Measurements from ENCODE around the gene SSBP3.
"Not testable (repeated sequence)": the region's sequence is repeated elsewhere in the genome, so short reads cannot be mapped to it uniquely, and the experiment has no call there.

Gene SSBP3

GRCh38 chr1:54348700-54349021, 57.5 kb downstream of the SSBP3 start:
- no peak for DNase-seq (ENCODE audit: low read depth)

GRCh38 chr1:54347955-54348699, 58.1 kb downstream of the SSBP3 start:
- DNase-seq (ENCODE audit: low read depth), result no peak

DNA sequence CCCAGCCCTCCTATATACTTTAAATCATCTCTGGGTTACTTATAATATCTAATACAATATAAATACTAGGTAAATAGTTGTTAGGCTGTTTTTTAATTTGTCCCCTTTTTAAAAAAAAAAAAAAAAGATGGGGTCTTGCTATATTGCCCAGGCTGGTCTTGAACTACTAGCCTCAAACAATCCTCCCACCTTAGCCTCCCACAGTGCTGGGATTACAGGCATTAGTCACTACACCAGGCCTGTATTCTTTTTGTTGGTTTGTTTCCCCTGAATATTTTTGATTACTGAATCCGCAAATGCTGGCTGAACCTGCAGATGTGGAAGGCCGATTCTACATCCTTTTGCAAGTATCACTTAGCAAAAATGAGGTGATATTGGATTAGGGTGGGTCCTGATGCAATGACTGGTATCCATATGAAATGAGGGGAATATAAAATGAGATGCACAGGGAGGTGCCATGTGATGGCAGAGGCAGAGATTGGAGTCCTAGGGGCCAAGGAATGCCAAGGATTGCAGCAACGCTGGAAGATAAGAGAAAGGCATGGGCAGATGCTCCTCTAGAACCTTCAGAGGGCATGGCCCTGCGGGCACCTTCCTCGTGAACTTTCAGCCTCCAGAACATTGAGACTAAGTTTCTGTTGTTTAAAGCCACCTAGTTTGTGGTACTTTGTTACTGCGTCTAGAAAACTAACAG, 58.8 kb downstream of the SSBP3 start:
- no peak for DNase-seq (ENCODE audit: low read depth)

- not testable (repeated sequence) for DNase-seq (ENCODE audit: low read depth)
Measured at GRCh38 chr1:54345548-54345947, 60.6 kb downstream of the SSBP3 start.

GRCh38 chr1:54345116-54345515, 61.1 kb downstream of the SSBP3 start:
- DNase-seq (ENCODE audit: low read depth), result no peak

GRCh38 chr1:54342742-54343687, 63.2 kb downstream of the SSBP3 start:
- DNase-seq (ENCODE audit: low read depth), result no peak

GRCh38 chr1:54342288-54342687, 63.9 kb downstream of the SSBP3 start:
- no peak for DNase-seq (ENCODE audit: low read depth)

DNA sequence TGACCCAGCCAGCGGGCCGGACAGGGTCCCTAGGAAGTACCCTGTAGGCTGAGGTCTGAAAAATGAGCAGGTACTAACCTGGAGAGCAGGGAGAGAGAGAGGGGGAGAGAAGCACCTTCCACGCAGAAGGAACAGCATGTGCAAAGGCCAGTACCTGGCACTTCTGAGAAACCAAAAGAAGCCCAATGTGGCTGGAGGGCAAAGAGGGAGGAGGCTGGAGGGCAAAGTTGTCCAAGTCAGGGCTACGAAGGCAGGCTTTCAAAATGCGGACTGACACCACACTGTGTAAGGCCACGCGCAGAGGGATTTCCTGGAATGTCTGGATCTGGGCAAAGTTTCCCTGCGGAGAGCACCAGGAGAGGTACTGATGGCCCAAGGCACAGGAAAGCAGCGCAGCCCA, 64.4 kb downstream of the SSBP3 start:
- no peak for DNase-seq (ENCODE audit: low read depth)

GRCh38 chr1:54340878-54341277, 65.3 kb downstream of the SSBP3 start:
- no peak for DNase-seq (ENCODE audit: low read depth)

GRCh38 chr1:54340434-54340833, 65.8 kb downstream of the SSBP3 start:
- DNase-seq (ENCODE audit: low read depth), result no peak

DNA sequence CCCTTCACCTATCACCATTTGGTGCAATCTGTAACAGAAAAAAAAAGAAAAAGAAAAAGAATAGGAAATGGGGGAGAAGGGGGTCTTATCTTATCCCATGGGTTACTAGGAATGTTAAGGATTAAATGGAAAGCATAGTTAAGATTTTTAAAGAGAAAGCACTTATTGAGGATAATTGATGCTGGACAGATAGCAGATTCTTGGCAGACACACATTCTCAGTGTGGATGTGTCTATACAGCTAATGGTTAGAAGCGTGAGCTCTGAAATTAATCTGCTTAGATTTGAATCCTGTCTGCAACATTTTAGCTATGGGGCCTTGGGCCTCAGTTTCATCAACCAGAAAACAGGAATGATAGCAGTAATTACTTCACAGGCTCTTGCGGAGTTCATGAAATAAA, 67.1 kb downstream of the SSBP3 start:
- no peak for DNase-seq (ENCODE audit: low read depth)

- no peak for DNase-seq (ENCODE audit: low read depth)
Measured at GRCh38 chr1:54338464-54338863, 67.7 kb downstream of the SSBP3 start.

DNA sequence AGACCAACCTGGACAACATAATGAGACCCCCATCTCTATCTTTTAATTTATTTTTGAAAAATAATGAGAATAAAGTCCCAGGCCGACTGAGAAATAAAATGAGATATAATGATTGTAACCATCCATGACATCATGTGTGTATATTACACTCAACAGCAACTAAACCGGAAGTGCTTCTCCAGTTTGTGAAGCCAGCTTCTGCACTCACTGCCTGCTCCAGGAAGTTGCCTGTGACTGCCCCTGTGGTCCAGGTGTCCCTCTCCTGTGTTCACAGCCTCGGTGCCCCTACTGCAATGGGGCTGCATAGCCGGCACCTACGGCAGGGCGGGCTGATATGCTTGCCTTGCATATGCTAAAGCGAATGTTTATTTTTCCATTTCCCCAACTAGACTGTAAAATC, 68.3 kb downstream of the SSBP3 start:
- no peak for DNase-seq (ENCODE audit: low read depth)

GRCh38 chr1:54337034-54337433, 69.2 kb downstream of the SSBP3 start:
- DNase-seq (ENCODE audit: low read depth), result no peak

- DNase-seq (ENCODE audit: low read depth), result no peak
Measured at GRCh38 chr1:54336116-54336515, 70.1 kb downstream of the SSBP3 start.

DNA sequence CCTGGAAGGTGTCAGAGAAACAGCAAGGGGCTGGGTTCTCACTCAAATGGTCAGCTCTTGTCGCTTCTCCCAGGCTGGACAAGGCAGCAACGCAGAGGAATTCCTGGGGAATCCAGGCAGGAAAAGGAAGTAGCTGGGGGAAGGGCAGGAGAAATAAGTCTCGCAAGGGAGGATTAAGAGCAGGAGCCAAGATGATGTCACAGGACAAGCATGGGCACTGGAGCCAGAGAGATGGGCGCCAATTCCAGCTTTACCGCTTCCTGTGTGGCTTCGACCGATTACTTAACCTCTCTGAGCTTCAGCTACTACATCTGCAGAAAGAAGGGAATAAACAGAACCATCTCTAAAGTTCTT, 70.5 kb downstream of the SSBP3 start:
- peak; percentile 89 for DNase-seq (ENCODE audit: low read depth)

GRCh38 chr1:54335011-54335754, 71.0 kb downstream of the SSBP3 start:
- DNase-seq (ENCODE audit: low read depth), result peak; percentile 59

DNA sequence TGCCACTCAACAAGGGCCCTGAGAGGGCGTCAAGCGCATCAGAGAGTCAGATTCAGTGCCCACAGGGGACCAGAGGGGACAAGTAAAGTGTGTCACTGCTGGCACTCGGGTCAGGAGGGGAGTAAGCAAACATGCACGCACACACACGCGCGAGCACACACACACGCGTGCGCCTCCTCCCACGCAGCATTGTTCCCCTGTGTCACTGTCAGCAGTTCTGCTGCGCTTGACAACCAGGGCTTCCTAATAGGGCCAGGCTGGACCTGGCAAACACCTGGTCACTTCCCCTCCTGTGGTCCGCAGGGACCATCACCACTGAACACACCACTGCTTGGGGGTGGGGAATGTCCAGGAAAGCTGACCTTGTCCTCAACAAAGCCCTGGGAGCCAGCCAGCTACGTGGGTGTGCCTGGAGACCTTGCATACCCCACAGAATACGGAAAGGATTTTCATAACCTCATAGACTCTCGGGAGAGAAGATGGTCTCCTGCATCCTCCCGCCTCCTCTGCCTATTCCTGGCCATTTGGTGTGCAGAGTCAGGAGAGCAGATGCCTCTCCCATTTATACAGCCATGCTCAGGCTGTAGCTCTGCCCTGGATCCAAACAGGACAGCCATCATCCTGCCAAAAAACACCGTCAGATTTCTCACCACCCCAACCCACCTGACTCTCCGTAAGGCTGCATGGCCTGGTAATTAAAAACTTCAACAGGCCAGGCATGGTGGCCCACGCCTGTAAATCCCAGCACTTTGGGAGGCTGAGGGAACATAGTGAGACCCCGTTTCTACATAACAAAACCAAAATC, 73.2 kb downstream of the SSBP3 start:
- no peak for DNase-seq (ENCODE audit: low read depth)

- DNase-seq (ENCODE audit: low read depth), result no peak
Measured at GRCh38 chr1:54331843-54332463, 74.2 kb downstream of the SSBP3 start.

DNA sequence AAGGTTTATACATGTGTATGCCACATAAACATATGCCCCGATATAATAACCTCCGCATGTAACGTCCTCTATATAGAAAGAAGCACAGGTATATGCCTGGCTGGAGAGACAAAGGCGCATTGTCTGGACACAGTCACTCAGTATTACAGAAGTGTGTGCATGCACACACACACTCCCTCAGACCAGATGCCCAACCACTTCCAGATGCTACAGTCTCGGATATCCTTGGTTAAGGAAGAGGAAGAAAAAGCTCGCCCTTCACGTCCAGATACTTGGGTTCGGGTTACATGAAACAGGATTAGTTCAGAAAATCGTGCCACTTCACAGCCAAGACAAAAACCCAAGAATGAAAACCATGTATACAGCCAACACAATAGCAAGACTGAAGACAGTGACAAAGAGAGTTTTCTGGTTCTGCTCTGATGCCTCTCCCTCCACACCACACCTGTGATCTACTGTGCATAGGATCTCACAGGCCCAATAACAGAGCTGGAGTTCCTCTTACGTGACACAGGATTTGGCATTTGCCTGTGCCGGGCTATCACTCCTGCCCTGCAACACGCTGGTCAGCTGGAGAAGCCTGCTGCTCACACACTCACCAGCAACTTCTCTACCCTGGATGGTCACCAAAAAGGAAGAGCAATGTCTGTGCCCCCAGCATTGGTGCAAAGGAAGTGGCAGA, 75.0 kb downstream of the SSBP3 start:
- no peak for DNase-seq (ENCODE audit: low read depth)
